ENCODE data around the gene ZBTB8B.
"Not testable (repeated sequence)": the region's sequence is repeated elsewhere in the genome, so short reads cannot be mapped to it uniquely, and the experiment has no call there.

The ZBTB8B gene

GRCh38 chr1:32470991-32471694 is 6.3 kb downstream of the ZBTB8B start:
- no peak for DNase-seq

DNA sequence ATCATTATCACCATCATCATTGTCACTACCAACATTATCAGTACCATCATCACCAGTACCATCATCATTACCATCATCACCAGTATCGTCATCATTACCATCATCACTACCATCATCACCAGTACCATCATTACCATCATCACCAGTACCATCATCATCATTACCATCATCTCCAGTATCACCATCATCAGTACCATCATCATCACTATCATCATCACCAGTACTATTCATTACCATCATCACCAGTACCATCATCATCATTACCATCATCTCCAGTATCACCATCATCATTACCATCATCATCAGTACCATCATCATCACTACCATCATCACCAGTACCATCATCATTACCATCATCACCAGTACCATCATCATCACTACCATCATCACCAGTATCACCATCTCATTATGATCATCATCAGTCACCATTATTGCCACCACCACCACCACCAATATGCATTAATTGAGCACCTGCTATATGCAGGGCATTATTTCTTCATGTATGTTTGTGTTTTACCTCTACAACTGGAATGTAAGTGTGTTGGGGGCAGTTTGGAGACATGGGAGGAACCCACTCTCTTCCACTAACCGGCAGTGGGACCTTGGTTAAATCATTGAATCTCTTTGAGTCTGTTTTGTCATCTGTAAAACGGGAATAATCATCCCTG is 7.0 kb downstream of the ZBTB8B start:
- no peak for DNase-seq

GRCh38 chr1:32472966-32473365 is 8.1 kb downstream of the ZBTB8B start:
- DNase-seq = not testable (repeated sequence)

DNA sequence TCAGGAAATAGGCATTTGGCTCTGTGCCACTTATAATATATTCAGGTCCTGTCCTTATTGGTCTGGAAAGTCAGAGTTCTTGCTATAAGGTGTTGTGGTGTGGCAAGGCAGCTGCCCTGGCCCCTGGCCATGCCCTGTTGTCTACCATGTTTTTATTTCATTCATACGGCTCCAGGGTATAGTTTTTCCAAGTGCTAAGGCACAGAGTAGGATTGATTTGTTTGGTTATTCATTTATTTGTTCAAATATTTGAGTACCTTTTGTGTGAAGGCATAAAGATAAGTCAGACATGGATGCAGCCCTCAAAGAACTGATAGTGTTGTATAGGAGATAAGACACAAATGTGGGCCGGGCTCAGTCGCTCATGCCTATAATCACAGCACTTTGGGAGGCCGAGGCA is 10.1 kb downstream of the ZBTB8B start:
- no peak for DNase-seq

GRCh38 chr1:32480003-32480402 is 15.1 kb downstream of the ZBTB8B start:
- no peak for DNase-seq

- DNase-seq = no peak
Measured at GRCh38 chr1:32480761-32481160, 15.9 kb downstream of the ZBTB8B start.

- DNase-seq = not testable (repeated sequence)
Measured at GRCh38 chr1:32481788-32482187, 16.9 kb downstream of the ZBTB8B start.

DNA sequence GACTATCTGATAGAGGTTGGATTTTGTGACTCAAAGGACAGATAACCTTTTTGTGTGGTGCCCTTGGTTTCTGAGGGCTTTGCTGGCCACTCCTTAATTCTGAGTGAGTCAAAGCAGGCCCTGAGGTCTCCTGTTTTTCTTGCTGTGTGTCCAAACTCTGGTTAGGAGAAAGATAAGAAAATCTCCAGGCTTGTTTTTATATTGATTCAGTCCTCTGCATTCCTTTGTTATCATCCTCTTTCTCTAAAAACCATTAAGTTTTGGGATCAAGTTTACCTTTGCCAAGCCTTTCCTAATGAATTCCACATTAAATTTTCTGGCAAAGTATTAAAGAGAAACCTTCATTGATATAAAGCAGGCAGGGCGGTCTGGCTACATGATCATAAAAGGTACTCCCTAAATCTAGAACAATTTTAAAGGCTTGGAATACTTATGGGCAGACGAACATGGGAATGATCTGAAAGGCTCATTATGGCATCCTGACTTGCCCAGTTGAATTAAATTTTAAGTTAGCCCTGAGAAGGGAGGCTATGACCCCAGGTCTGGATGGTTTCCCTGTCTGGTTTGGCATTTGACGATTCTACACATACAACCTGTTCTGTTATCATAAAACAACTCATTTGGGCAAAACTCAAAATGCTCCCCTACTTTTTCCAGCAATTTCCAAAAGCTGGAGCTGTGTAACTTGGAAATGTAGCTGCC is 20.8 kb downstream of the ZBTB8B start:
- DNase-seq = no peak

GRCh38 chr1:32486463-32487113 is 21.7 kb downstream of the ZBTB8B start:
- no peak for DNase-seq

- no peak for DNase-seq
Measured at GRCh38 chr1:32487182-32487581, 22.3 kb downstream of the ZBTB8B start.

DNA sequence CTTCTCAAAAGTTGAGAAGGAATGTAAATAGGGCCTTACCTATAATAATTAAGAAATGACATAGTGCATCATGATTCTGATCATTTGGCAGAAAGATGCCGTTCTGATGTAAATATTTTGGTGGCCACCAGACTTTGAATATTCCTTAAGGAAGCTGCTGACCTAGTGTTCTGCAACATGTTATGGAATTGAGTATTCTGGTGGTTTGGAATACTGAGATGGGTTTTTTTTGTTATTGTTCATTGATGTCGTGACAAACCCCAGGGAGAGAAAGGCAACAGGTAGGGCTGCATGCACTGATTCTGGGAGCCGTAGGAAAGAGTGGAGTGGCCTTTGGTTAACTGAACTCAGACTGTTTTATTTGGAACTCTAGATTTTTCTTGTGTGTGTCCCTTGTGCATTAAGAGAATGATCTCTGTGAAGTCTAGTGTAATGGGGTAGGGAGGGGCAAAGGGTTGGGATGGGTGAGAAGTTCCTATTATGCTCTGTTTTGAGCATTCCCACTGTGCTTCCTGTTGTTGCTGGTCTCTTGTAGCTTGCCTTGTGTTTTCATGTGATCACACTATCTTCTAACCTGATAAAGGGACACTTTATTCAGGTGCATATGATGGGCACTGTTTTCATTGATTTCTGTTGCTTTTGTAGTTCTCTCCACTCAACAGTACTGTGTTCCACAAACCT is 25.0 kb downstream of the ZBTB8B start:
- no peak for DNase-seq

DNA sequence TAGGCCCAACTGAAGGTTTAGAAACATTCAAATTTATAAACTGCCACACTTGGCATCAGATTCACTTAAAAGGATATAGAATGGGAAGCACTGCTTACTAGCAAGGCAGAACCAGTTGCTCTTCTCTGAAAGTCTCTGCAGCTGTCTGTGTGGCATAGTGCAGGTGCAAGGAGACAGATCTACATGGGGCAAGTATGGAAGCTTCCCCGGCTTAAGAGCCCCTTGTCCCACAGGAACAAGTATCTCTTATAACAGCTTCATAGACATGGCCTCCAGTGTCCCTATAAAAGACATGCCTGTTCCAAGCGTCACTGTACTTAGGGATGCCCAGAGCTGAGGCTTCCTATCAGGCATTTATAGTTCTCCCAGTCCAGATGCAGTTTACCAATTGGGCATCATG is 26.5 kb downstream of the ZBTB8B start:
- DNase-seq = no peak

DNA sequence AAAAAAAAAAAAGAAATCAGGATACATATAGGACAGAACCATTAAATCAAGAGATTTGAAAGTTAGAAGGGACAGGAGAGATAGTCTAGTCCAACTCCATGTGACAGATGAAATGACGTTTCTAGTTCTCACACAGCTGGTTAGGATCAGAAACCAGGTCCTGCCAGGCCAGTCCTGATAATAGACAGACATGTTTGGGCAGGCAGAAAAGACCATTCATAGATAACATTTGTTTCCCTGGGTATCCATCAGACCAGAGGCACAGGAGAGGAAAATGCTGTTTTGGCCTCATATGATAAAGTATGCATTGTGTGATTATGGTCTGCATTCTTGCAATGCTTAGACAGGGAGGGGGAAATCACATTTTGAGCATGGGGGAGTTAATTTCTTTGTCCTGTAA is 29.3 kb downstream of the ZBTB8B start:
- DNase-seq = no peak

GRCh38 chr1:32494711-32495337 is 30.0 kb downstream of the ZBTB8B start:
- DNase-seq = no peak

GRCh38 chr1:32496127-32496526 is 31.3 kb downstream of the ZBTB8B start:
- DNase-seq = no peak

DNA sequence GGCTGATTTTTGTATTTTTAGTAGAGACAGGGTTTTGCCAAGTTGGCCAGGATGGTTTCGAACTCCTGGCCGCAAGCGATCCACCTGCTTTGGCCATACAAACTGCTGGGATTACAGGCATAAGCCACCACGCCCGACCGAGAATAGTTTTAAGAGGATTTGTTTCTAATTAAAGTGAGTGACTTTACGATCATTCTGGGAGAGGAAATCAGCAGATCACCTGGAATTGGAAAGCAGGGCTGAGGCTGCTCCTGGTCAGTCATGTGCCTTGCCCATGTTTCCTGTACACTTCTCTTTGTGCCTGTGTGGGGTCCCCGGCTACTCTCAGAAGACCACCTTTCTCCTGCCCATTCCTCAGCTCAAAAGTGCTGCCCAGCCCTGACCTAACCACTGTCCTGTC is 33.9 kb downstream of the ZBTB8B start:
- DNase-seq = no peak

GRCh38 chr1:32500387-32501209 is 35.7 kb downstream of the ZBTB8B start:
- no peak for DNase-seq

DNA sequence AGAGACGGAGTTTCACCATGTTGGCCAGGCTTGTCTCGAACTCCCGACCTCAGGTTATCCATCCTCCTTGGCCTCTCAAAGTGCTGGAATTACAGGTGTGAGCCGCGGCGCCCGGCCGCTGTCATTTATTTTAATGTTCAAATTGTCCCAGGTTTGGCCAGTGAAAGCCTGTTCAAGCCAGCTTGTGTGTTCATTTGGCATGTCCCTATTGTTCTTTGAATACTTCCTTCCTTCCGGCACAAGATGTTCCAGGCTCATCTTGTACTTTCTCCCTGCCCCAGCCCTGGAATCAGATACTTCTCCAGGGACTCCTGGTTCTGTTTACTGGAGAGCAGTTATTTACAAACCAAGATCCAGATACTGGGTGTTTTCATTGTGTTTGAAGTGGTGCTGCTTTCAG is 37.0 kb downstream of the ZBTB8B start:
- no peak for DNase-seq

GRCh38 chr1:32503153-32503552 is 38.3 kb downstream of the ZBTB8B start:
- no peak for DNase-seq

GRCh38 chr1:32507021-32507420 is 42.1 kb downstream of the ZBTB8B start:
- DNase-seq = no peak

- no peak for DNase-seq
Measured at GRCh38 chr1:32508761-32509160, 43.9 kb downstream of the ZBTB8B start.

DNA sequence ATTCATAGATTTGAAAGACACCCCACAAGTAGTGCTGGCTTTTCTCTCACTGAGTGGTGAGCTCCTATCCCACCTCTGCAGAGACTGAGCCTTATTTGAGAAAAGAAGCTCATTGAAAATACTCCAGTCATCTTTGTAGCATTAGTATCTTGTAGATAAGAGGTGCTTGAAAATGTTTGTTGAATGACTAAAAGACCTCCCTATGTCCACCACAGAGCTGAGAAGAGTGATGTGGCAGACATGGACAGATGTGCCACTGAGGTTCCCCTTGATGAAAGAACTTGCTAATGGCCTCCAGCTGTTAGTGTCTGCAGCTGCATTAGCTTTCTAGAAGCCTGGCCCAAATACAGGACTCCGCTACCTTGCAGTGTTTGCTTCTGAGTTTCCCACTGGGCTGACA is 45.1 kb downstream of the ZBTB8B start:
- DNase-seq = no peak

Measured in activated CD4-positive, CD25-positive, alpha-beta regulatory T cell (primary cell).